GM21528 (cell line): ENCODE measurements around the gene PRR15L.

Experiments
- ATAC-seq: cut with Tn5 transposase; IDR thresholded peaks from one replicate; pipeline ENCODE4 v1.9.1; 2021; ENCODE audit warnings: mild to moderate bottlenecking, moderate library complexity; ENCODE audit not compliant: unreplicated experiment, low FRiP score

Gene PRR15L

GRCh38 chr17:47907932-47908562, 49.6 kb downstream of the PRR15L start:
- ATAC-seq: no peak

DNA sequence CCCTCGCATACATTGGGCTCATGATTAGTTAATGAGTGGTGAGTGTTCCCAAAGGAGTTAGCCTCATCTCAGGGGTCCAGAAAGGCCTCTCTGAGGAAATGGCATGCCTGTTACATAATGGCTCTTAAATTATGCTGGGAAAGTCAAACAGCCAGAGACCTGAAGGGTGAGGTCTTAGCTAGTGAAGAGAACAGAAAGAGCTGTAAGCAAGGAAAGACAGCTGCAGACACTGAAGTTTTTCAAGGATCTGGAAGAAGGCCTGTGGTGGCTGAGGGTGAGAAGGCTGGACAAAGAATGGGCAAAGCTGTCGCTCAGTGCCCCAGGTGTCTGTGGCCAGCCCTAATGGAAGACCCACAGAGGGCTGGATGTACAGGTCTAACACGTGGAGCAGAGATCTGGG, 51.2 kb downstream of the PRR15L start:
- no peak for ATAC-seq

DNA sequence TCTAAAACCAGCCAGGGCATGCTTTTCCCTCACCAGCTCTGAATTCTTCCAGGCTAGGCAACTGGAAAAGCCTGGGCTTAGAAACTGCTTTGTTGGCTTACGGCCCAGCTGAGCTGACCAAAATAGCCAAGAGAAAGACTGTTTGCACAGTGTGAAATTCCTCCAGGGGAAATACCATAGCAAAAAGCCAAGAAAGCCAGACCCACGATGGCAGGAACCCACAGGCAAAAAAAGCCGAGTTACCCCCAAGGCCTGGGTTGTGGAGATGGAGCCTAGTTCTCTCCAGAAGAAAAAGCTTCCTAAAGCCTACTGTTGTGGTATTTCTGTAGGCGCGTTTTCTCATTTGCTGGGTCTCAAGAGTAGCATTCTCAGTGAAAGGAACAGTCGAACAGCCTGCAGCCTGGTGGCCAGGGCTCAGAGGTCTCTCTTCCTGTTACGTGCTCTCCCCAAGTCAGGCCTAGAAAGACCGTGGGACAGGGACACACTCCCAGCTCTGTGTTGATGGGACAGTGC, 52.4 kb downstream of the PRR15L start:
- ATAC-seq: no peak

DNA sequence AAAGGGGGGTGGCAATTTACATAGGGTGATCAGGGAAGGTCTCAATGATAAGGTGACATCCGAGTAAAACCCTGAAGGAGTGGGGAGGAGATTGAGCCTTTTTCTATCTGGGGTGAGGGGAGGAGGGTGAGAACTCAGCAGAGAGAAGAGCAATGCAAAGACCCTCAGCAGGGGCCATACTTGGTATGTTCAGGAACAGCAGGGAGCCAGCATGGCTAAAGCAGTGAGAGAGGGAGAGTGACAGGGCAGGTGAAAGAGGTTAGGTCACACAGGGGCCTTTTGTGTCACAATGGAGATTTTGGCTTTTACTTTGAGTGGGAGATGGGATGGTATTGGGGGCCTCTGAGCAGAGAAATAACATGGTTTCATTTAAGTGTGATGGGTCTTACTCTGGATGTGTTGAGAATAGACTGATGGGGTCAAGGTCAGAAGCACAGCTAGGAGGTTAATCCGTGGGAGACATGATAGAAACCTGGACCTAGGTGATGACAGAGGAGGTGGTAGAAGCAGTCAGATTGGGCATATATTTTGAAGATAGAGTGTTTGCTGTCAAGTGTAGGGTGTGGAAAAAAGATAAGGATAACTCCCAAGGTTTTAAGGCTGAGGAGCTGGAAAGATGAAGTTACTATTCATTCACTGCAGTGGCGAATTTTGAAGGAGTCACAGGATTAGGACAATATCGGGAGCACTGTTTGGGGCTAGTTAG, 55.5 kb downstream of the PRR15L start:
- ATAC-seq: no peak
